Dendritic cell treated with granulocyte-macrophage colony-stimulating factor and Interleukin-4, amounts not matched to agents 40 ng/mL and 50 ng/mL, for 4 days (primary cell): ENCODE results near the gene ADD1.
"Not testable (repeated sequence)": the region's sequence is repeated elsewhere in the genome, so short reads cannot be mapped to it uniquely, and the experiment has no call there.

Source experiments
- H3K27ac Mint-ChIP-seq: one replicate; pipeline ENCODE4 v1.8.0; 2022; ENCODE audit warnings: mild to moderate bottlenecking, mixed read lengths
- H3K27me3 Mint-ChIP-seq: one replicate; pipeline ENCODE4 v1.8.0; 2022; ENCODE audit warnings: mild to moderate bottlenecking, mixed read lengths
- H3K36me3 Mint-ChIP-seq: one replicate; pipeline ENCODE4 v1.8.0; 2022; ENCODE audit warnings: low read depth, mixed read lengths
- H3K4me1 Mint-ChIP-seq: one replicate; pipeline ENCODE4 v1.8.0; 2022; ENCODE audit warnings: low read depth, mixed read lengths
- H3K4me3 Mint-ChIP-seq: one replicate; pipeline ENCODE4 v1.8.0; 2022; ENCODE audit warnings: mild to moderate bottlenecking, moderate library complexity, mixed read lengths
- H3K9me3 Mint-ChIP-seq: one replicate; pipeline ENCODE4 v1.8.0; 2022; ENCODE audit warnings: mixed read lengths
- intact Hi-C: fragments of 100-400 bp; cut with micrococcal nuclease; formaldehyde crosslinking; loops from one replicate; pipeline ENCODE4 v1.15.0; 2022

The ADD1 gene

DNA sequence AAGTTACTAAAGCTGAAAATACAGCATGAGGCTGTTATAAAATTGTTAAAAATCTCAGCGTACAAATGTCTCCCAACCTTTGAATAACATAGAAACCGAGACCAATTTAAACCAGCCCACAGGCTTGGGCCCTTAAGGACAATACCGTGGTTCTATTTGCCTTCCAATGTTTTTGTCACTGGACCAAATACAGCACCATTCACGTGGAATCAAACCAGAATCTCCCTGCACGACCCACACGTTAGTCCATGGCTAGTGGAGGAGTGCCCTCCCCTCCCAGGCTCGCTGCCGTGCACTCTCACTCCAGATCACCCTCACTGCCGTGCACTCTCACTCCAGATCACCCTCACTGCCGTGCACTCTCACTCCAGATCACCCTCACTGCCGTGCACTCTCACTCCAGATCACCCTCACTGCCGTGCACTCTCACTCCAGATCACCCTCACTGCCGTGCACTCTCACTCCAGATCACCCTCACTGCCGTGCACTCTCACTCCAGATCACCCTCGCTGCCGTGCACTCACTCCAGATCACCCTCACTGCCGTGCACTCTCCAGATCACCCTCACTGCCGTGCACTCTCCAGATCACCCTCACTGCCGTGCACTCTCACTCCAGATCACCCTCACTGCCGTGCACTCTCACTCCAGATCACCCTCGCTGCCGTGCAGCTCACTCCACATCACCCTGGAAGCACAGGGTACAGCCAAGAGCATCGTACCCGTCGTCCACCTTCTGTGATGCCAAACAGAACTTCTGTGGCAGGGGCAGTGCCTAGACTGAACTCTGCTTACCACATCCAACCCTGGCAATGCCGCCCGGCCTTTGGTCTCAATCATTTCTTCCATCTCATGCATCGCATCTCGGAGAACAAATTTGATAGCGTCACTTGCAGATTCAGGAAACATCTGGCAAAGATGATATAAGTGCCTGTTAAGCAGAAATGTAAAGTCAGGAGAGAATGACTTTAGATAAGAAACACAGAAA lies 102.3 kb downstream of the ADD1 start:
- H3K27me3 Mint-ChIP-seq, intact Hi-C loops, H3K27ac Mint-ChIP-seq, H3K9me3 Mint-ChIP-seq, H3K4me3 Mint-ChIP-seq: not testable (repeated sequence)
- Mint-ChIP-seq H3K4me1 (peaks cover 33% of the 10 kb centered on the region), H3K36me3 (peaks cover 100% of the 10 kb centered on the region)

DNA sequence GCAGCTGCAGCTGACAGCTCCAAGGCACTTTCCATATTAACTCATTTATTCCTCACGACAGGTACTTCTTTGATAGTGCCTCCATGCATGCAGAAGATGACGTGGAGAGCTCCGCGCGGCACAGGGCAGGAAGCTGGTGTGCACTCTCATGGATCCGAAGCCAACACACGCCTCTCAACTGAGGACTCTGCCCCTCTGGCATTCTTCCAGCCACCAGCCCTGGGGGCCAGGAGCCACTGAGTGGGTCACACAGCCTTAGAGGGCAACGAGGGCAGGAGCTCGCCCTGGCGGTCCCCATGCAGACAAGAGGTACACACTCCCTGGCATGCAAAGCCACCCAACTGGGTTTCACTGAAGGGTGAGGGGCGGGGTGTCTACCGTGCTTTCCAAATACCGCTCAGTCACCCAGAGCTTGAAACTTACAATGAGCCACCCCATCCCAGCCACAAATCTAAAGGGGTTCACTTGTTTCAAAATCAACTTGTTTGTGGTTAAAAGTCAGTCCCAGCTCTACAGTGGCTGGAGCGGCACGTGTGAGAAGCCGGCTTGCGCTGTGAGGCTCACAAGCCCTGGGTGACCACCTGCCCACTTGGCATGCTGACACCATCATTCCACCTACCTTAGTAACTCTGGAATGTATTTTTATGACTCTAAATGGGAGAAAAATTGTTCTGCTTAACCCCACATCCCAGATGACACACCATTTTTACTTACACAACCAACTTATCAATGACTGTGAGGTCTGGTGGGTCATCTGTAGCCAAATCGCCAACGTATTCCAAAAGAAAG lies 103.4 kb downstream of the ADD1 start:
- intact Hi-C loops, result no loop called here
- Mint-ChIP-seq H3K9me3 (no peaks in the 10 kb centered on the region), H3K4me1 (peaks cover 33% of the 10 kb centered on the region), H3K27ac (no peak overlapping the region), H3K27me3 (no peaks in the 10 kb centered on the region), H3K4me3 (no peak overlapping the region), H3K36me3 (peaks cover 100% of the 10 kb centered on the region)

DNA sequence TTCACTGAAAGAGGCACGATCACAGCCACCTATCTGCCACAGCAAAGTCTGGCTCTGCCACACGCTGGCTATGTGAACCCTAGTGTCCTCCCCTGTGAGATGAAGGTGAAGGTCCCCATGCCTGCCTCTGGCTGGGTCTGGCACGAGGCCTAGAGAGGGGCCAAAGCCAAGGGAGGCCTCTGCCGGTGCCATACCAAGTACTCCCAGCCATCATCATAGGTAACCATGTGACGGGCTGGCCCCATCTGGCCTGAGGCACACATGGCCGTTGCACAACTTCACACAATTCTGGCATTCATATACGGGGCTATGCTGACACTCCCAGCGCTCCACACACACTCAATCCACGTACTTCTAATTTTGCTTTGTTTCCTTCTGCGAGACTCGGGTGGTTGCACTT lies 104.3 kb downstream of the ADD1 start:
- intact Hi-C loops, result no loop called here
- Mint-ChIP-seq H3K36me3 (peaks cover 100% of the 10 kb centered on the region), H3K4me1 (peaks cover 26% of the 10 kb centered on the region), H3K4me3 (no peak overlapping the region), H3K27ac (no peak overlapping the region), H3K27me3 (no peaks in the 10 kb centered on the region), H3K9me3 (no peaks in the 10 kb centered on the region)

DNA sequence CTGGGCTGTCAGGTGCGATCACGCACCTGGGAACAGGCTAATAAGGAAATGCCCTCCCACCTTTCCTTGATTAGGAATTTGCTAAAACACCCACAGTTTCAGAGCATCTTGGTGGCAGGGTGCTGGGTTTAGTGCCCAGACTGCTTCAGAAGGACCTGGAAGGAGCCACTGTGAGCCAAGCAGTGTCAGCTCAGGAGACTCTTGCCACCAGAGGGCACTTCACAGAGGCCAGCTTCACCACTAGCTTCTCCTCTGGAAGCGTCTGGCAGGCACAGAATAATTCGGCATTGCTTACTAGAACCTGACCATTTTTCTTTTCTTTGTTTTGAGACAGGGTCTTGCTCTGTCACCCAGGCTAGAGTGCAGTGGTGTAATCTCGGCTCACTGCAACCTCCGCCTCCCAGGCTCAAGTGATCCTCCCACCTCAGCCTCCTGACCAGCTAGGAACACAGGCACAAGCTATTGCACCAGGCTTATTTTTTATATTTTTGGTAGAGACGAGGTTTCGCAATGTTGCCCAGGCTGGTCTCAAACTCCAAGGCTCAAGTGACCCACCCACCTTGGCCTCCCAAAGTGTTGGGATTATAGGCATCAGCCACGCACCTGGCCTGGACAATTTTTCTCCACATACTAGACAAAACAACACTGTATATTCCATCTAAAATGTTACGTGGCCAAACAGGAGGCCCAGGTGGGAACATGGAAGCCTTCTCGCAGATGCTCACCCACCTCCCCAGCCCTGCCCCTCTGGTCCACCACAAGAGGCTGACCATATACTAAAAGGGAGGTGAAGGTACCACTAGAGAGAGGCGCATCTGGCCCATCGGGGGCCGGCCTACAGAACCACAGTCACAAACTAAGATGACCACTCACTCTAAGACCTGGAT lies 105.5 kb downstream of the ADD1 start:
- peaks cover 100% of the 10 kb centered on the region for H3K36me3 Mint-ChIP-seq
- no peak overlapping the region for H3K4me3 Mint-ChIP-seq
- H3K4me1 Mint-ChIP-seq, result peaks cover 19% of the 10 kb centered on the region
- no peaks in the 10 kb centered on the region for H3K9me3 Mint-ChIP-seq
- peak overlapping the region; percentile 9 for H3K27ac Mint-ChIP-seq
- intact Hi-C loops, result no loop called here
- no peaks in the 10 kb centered on the region for H3K27me3 Mint-ChIP-seq

DNA sequence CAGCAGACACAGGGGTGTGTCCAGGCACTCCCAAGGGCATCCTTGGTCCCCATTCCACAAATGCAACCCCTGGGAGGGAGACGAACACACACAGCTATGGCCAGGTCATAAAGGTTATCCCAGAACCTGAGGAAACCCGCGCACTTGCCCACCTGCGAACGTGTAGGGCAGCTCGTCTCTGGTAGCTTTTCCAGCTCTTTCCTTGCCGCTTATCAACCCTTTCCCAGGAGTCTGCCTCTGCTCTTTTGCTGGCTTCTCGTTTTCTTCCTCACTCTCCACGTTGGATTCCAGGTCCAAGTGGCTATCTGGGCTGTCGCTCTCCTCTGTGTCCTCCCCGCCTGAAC lies 106.1 kb downstream of the ADD1 start:
- H3K36me3 Mint-ChIP-seq, result peaks cover 100% of the 10 kb centered on the region
- no peak overlapping the region for H3K4me3 Mint-ChIP-seq
- no peak overlapping the region for H3K27ac Mint-ChIP-seq
- intact Hi-C loops, result no loop called here
- peaks cover 13% of the 10 kb centered on the region for H3K4me1 Mint-ChIP-seq
- H3K9me3 Mint-ChIP-seq, result no peaks in the 10 kb centered on the region
- H3K27me3 Mint-ChIP-seq, result no peaks in the 10 kb centered on the region

DNA sequence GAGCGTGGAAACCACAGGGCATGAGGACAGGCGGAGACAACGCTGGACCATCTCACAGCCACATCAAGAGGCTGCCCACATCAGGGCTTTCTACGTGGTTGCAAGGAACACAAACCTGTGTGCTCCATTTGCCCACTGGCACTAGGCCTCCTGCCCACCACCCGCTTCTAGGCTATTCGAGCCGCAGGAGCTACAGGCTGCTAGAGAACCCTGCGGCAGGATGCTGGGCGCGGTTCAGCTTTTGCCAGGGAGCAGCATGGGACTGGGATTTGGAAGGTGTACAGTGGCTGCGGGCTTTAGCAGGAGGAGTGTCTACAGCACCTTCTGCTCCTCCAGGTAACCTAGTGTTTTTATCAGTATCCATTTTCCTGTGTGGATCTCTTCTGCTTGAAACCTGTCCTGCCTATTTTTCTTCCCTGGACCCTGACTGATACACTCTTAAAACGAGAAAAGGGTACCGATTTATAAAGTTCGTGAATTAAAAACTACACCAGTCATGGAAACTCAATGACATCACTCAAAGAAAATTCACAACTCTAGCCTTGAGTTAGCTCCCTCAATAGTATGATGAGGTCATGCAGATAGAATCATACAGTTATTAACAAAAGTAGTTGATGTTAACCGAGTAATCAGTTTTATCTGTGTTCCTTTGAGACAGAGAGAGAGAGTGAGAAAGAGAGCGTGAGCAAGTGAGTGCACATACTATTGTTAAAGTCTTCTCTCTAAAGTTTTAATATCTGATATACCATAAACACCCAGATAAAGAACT lies 106.8 kb downstream of the ADD1 start:
- H3K4me3 Mint-ChIP-seq, result no peak overlapping the region
- intact Hi-C loops, result no loop called here

DNA sequence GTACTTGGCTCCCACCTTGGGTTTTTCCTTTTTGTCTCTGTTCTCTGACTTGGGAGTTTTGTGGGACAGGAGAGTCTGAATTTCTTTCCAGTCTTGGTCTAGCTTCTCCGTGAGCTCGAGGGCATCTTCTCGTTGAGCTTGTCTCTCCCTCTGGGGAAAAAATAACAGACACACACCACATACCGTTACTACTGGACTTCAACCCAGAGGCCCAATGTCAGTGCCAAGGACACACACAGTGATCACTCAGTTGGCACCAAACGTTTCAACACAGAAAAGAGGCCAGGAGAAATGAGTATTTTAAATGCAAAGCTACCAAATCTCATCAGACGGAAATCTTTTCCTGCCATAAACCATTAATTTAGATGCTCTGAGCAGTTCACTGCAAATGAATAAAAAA lies 109.9 kb downstream of the ADD1 start:
- no peak overlapping the region for H3K4me3 Mint-ChIP-seq

More for the DNA sequence above, 106.8 kb downstream of the ADD1 start:
- Mint-ChIP-seq H3K27me3 (no peaks in the 10 kb centered on the region), H3K36me3 (peaks cover 100% of the 10 kb centered on the region), H3K27ac (no peak overlapping the region), H3K4me1 (peaks cover 10% of the 10 kb centered on the region), H3K9me3 (no peaks in the 10 kb centered on the region)

DNA sequence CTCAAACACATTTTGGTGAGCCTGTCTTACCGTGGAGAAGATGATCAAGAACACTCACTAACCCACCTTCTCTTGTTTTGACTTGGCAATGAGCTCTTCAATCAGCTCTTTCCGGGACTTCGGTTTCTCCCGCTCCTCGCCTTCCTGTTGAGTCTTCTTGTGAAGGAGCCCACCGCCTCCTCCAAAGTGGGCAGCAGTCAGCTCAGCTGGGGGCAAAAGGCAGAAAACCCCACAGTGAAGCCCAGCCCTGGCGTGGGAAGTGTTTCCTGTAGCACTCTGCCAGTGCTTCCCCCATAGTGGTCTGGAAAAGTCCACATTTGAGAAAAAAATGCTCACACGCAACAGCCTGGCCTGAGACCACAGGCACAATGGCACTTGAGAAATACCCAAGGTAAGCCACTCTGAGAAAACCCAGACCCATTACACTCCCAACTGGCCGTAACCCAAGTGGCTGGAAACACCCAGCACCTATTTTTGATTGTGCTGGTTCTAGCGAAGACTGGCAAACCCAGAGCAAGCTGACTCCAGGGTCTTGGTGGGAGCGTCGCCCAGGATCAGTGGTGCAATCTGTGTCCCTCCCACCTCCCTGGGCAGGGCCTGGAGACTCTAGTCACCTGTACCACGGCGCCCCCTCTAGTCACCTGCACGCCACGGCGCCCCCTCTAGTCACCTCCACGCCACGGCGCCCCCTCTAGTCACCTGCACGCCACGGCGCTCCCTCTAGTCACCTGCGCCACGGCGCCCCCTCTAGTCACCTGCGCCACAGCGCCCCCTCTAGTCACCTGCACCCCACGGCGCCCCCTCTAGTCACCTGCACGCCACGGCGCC lies 110.9 kb downstream of the ADD1 start:
- Mint-ChIP-seq H3K4me3 (no peak overlapping the region), H3K9me3 (no peaks in the 10 kb centered on the region), H3K27ac (no peak overlapping the region), H3K27me3 (no peaks in the 10 kb centered on the region), H3K36me3 (peaks cover 99% of the 10 kb centered on the region), H3K4me1 (peaks cover 3% of the 10 kb centered on the region)
- intact Hi-C loops, result no loop called here

More for the DNA sequence above, 109.9 kb downstream of the ADD1 start:
- Mint-ChIP-seq H3K27ac (no peak overlapping the region), H3K36me3 (peaks cover 100% of the 10 kb centered on the region), H3K9me3 (no peaks in the 10 kb centered on the region), H3K27me3 (no peaks in the 10 kb centered on the region), H3K4me1 (peaks cover 4% of the 10 kb centered on the region)
- intact Hi-C loops, result no loop called here

DNA sequence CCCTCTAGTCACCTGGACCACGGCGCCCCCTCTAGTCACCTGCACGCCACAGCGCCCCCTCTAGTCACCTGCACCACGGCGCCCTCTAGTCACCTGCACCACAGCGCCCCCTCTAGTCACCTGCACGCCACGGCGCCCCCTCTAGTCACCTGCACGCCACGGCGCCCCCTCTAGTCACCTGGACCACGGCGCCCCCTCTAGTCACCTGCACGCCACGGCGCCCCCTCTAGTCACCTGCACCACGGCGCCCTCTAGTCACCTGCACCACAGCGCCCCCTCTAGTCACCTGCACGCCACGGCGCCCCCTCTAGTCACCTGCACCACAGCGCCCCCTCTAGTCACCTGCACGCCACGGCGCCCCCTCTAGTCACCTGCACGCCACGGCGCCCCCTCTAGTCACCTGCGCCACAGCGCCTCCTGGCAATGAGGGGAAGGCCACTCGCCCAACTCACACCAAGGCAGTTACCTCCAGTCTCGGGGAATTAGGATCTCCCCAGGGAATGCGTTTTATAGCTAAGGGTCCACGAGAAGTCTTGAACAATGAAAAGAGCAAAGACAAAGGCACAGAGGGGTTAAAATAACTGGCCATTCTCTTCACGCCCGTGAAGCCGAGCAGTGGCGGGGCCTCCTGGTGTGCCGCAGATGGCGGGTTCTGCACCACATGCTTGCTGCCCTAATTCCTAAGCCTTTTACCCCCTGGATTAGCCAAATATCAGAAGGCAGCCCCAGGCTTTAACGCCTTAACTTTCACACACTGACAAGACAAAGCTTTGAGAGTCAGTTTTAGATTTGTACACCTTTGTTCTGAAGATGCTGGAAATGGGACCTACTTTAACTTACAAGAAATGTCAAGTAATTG lies 111.8 kb downstream of the ADD1 start:
- H3K27me3 Mint-ChIP-seq, H3K27ac Mint-ChIP-seq, H3K9me3 Mint-ChIP-seq, H3K4me3 Mint-ChIP-seq, intact Hi-C loops, H3K4me1 Mint-ChIP-seq: not testable (repeated sequence)
- H3K36me3 Mint-ChIP-seq, result peaks cover 95% of the 10 kb centered on the region

DNA sequence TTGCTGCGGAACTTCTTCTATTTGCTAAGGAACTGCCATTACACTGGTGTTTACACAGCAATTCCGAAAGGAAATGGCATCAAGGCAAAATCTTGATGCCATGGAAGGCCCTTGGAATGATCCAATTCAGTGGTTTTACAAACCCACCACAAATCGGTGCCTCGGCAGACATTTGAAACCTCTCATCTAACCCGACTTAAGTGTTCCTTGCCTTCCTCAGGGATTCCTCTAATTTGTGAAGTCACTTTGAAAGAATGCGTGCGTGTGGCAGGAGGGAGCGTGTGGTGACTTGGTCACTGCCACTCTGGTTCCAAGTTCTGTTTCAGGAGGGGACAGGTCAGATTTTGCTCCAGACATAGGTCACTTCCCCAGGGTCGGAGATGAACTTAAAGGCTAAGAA lies 114.8 kb downstream of the ADD1 start:
- no peak overlapping the region for H3K27ac Mint-ChIP-seq
- peaks cover 72% of the 10 kb centered on the region for H3K36me3 Mint-ChIP-seq
- H3K4me3 Mint-ChIP-seq, result no peak overlapping the region
- intact Hi-C loops, result no loop called here
- H3K4me1 Mint-ChIP-seq, result peaks cover 18% of the 10 kb centered on the region
- no peaks in the 10 kb centered on the region for H3K9me3 Mint-ChIP-seq
- H3K27me3 Mint-ChIP-seq, result no peaks in the 10 kb centered on the region

DNA sequence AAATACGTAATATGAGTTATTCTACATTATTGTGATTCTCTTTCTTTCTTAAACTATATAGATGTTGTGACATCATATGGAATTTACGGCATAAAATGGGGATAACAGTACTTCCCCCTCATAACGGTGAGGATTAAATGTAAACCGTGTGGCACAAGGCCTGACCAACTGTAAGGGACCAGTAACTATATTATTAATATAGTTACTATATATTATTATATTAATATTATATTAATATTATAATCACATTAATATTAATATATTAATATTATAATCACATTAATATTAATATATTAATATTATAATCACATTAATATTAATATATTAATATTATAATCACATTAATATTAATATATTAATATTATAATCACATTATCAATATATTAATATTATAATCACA lies 116.8 kb downstream of the ADD1 start:
- Mint-ChIP-seq H3K4me1 (peaks cover 33% of the 10 kb centered on the region), H3K36me3 (peaks cover 57% of the 10 kb centered on the region)
- intact Hi-C loops, result loop anchor here (10.0 kb wide), 1 partner anchor 114 kb away; the partner anchor contains the start of genes HTT and HTT-AS
- not testable (repeated sequence) for H3K4me3 Mint-ChIP-seq, H3K9me3 Mint-ChIP-seq, H3K27me3 Mint-ChIP-seq, H3K27ac Mint-ChIP-seq

DNA sequence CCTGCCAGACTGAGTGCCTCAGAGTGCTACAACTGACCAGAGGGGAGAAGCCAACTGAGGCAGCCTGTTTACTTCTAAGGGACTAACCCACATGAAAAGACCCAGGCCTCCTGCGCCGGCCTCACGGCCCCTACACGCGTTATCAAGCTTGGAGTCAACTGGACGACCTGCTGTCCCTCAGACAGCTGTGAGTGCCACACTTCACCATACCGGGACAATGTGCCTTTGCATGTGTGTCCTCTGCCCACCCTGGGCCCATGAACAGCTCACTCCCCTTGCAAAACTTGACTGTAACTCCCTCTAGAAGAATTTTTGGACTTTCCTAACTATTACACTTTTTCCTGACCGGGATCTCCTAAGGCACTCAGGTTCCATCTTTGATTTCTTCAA lies 117.8 kb downstream of the ADD1 start:
- Mint-ChIP-seq H3K9me3 (no peaks in the 10 kb centered on the region), H3K27ac (peak overlapping the region; percentile 94), H3K4me1 (peaks cover 39% of the 10 kb centered on the region), H3K27me3 (peaks cover 4% of the 10 kb centered on the region), H3K4me3 (peak overlapping the region; percentile 57), H3K36me3 (peaks cover 47% of the 10 kb centered on the region)
- intact Hi-C loops, result loop anchor here (10.0 kb wide), 1 partner anchor 113 kb away; the partner anchor contains the start of genes HTT and HTT-AS
